Liver (tissue), 10 donors: ENCODE measurements around the gene SMIM24. TPM values are rescaled to one million over a fixed set of nuclear protein-coding genes. Genes with fewer than 3 reads are reported as not detected.

Source experiments
- DNase-seq: peaks from one replicate; pipeline ENCODE4 v3.0.0-alpha.2; 2017; ENCODE audit warnings: low spot score
- H3K27ac ChIP-seq, 2 donors: one replicate each; pipeline ENCODE4 v1.7.0; 2013; ENCODE audit warnings: inconsistent platforms in 2 of 2, low read length in 2 of 2, control low read depth in 1 of 2, low read depth in 1 of 2, mild to moderate bottlenecking in 1 of 2
- H3K27me3 ChIP-seq, 4 donors: one replicate each; pipeline versions ENCODE4 v1.6.1 to v1.7.0; 2013; ENCODE audit warnings: low read length in 3 of 4, inconsistent platforms in 1 of 4, mild to moderate bottlenecking in 1 of 4, moderate library complexity in 1 of 4; ENCODE audit not compliant: control insufficient read depth in 4 of 4, insufficient read depth in 4 of 4
- H3K36me3 ChIP-seq, 4 donors: one replicate each; pipeline versions ENCODE4 v1.6.1 to v1.7.0; 2013; ENCODE audit warnings: low read length in 3 of 4, mild to moderate bottlenecking in 3 of 4, low read depth in 1 of 4, moderate library complexity in 1 of 4; ENCODE audit not compliant: control insufficient read depth in 4 of 4, insufficient read depth in 3 of 4
- H3K4me1 ChIP-seq, 4 donors: one replicate each; pipeline versions ENCODE4 v1.6.1 to v1.7.0; 2013; ENCODE audit warnings: low read length in 3 of 4, mild to moderate bottlenecking in 3 of 4, moderate library complexity in 1 of 4; ENCODE audit not compliant: control insufficient read depth in 4 of 4, insufficient read depth in 4 of 4
- H3K4me3 ChIP-seq, 3 donors: one replicate each; pipeline versions ENCODE4 v1.6.1 to v1.7.0; 2013; ENCODE audit warnings: low read length in 3 of 3, control low read depth in 1 of 3, low read depth in 1 of 3, mild to moderate bottlenecking in 1 of 3
- H3K9ac ChIP-seq, 2 donors: one replicate each; pipeline ENCODE4 v1.7.0; 2013; ENCODE audit warnings: low read length in 2 of 2, mild to moderate bottlenecking in 2 of 2, moderate library complexity in 2 of 2, control low read depth in 1 of 2, low read depth in 1 of 2
- H3K9me3 ChIP-seq, 4 donors: one replicate each; pipeline versions ENCODE4 v1.6.1 to v1.7.0; 2013; ENCODE audit warnings: low read length in 3 of 4; ENCODE audit not compliant: control insufficient read depth in 4 of 4
- FOXA1 ChIP-seq: IDR thresholded peaks from 2 replicates; pipeline ENCODE4 v1.6.1; 2016; ENCODE audit warnings: antibody characterized with exemption
- HNF4G ChIP-seq: IDR thresholded peaks from 2 replicates; pipeline ENCODE4 v1.6.1; 2016; ENCODE audit warnings: antibody characterized with exemption
- JUND ChIP-seq, 2 donors: IDR thresholded peaks; 2 replicates each; pipeline ENCODE4 v1.6.1; 2016; ENCODE audit warnings: antibody characterized with exemption in 2 of 2
- NR2F2 ChIP-seq: IDR thresholded peaks from 2 replicates; pipeline ENCODE4 v1.6.1; 2016; ENCODE audit warnings: antibody characterized with exemption
- RAD21 ChIP-seq, 2 donors: IDR thresholded peaks; 2 replicates each; pipeline ENCODE4 v1.6.1; 2016; ENCODE audit warnings: antibody characterized with exemption in 2 of 2, mild to moderate bottlenecking in 2 of 2
- RXRA ChIP-seq, 2 donors: IDR thresholded peaks; 2 replicates each; pipeline ENCODE4 v1.6.1; 2017 to 2018; ENCODE audit warnings: antibody characterized with exemption in 2 of 2, mild to moderate bottlenecking in 1 of 2
- SP1 ChIP-seq: IDR thresholded peaks from 2 replicates; pipeline ENCODE4 v1.6.1; 2018; ENCODE audit warnings: antibody characterized with exemption, mild to moderate bottlenecking
- TAF1 ChIP-seq: conservative IDR thresholded peaks from 2 replicates; pipeline ENCODE4 v1.6.1; 2016; ENCODE audit warnings: antibody characterized with exemption, mild to moderate bottlenecking
- YY1 ChIP-seq: IDR thresholded peaks from 2 replicates; pipeline ENCODE4 v1.6.1; 2016; ENCODE audit warnings: antibody characterized with exemption, mild to moderate bottlenecking
- ZBTB33 ChIP-seq: IDR thresholded peaks from 2 replicates; pipeline ENCODE4 v1.6.1; 2016; ENCODE audit warnings: antibody characterized with exemption
- WGBS: extraction: QIAGEN DNeasy Blood & Tissue Kit; methylation state at CpG from one replicate; pipeline ENCODE4 v1.1.7; 2013; 5-methylcytosine and 5-hydroxymethylcytosine counted together
- polyA plus RNA-seq, 2 donors: library from polyadenylated mRNA; stranded (reverse) in 1 of 2; unstranded in 1 of 2; fragments of 200-250 nt in 1 of 2; fragments of >200 nt in 1 of 2; fragmentation: Nextera tagmentation in 1 of 2; extraction: Ambion mirVana in 1 of 2; gene quantifications; one replicate each; pipeline versions ENCODE4 v1.2.1 to v1.2.3, GENCODE V29; 2013 to 2015
- small RNA-seq: library from RNA; depleted of rRNA; stranded (forward); fragments of <200 nt; gene quantifications from one replicate; pipeline ENCODE3, GENCODE V24; 2014
- total RNA-seq, 2 donors: library from RNA; depleted of rRNA; stranded (reverse); fragments of >200 nt; gene quantifications; one replicate each; pipeline ENCODE4 v1.2.3, GENCODE V29; 2014
- TF ChIP-seq, protein P1 (sequence below): IDR thresholded peaks from 2 replicates; pipeline ENCODE4 v1.6.1; 2016; ENCODE audit warnings: antibody characterized with exemption
- donor health status: healthy.
- donor health status: healthy.
- donor health status: healthy.
- donor health status: healthy.
- donor health status: healthy.

Gene SMIM24
- total and polyA plus RNA-seq, 4 donors, result 0.17 to 13.7 (median 2.8) TPM

DNA sequence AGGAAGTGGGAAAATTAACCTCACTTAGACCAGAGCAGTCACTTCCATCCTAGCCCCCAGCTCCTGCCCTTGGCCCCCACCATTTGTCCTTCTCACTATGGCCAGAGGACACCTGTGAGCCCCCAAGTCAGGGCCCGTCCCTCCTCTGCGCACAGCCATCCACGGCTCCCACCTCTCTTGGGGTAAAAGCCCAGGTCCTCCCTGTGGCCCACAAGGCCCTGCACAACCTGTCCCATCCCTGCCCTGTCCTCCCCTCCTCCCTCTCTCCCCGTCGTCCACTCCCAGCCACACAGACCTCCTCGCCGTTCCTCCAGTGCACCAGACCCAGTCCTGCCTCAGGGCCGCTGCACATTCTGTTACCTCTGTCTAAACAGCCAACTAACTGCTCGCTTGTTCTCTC lies 53.9 kb downstream of the SMIM24 start:
- WGBS, result 94% methylated on average over 9 of the region's 9 CpGs
- DNase-seq, result no peak

More for the DNA sequence above, 53.9 kb downstream of the SMIM24 start:
- Histone ChIP-seq H3K9me3 (no peaks in the 10 kb centered on the region), H3K9ac (no peak overlapping the region), H3K36me3 (peaks cover 0 to 5% (median 2%) of the 10 kb centered on the region in 4 donors), H3K27me3 (no peaks in the 10 kb centered on the region), H3K4me3 (no peak overlapping the region), H3K4me1 (peaks cover 16 to 67% (median 29%) of the 10 kb centered on the region in 4 donors), H3K27ac (peak overlapping the region; percentile 28 to 57)
- TF ChIP-seq RAD21 (IDR thresholded peaks at IDR 0.05) (no peak), HNF4G (no peak), FOXA1 (no peak), RXRA (IDR thresholded peaks at IDR 0.05) (no peak), ZBTB33 (no peak), SP1 (no peak), YY1 (no peak), NR2F2 (no peak), JUND (IDR thresholded peaks at IDR 0.05) (no peak), TAF1 (no peak)
- TF ChIP-seq, protein P1, sequence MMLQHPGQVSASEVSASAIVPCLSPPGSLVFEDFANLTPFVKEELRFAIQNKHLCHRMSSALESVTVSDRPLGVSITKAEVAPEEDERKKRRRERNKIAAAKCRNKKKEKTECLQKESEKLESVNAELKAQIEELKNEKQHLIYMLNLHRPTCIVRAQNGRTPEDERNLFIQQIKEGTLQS, result no peak

Small RNA genes lying within 50 kb of the gene (small RNA-seq; reads per million reads assigned to genes)
- not detected for gene RF00212

Other genes with a start within 250 kb of the SMIM24 start
- gene NFIC, start 113.9 kb downstream of the SMIM24 start, total RNA-seq, result 100 to 1,000 TPM in 1 of 2 donors, 10 to 100 TPM in 1; 12.8 to 100 TPM
- gene NFIC, start 113.9 kb downstream of the SMIM24 start, polyA plus RNA-seq, result 10 to 100 TPM; 71.8 to 78.5 TPM
- gene SMIM44, start 2.9 kb upstream of the SMIM24 start, total RNA-seq, result not detected
- gene SMIM44, start 2.9 kb upstream of the SMIM24 start, polyA plus RNA-seq, result not detected
- gene DOHH, start 20.1 kb upstream of the SMIM24 start, total RNA-seq, result 10 to 100 TPM in 1 of 2 donors, 1 to 10 TPM in 1; 8.1 to 12.0 TPM
- 10 to 100 TPM in 1 of 2 donors, 1 to 10 TPM in 1; 1.4 to 10.2 TPM for gene DOHH, start 20.1 kb upstream of the SMIM24 start, polyA plus RNA-seq
- 10 to 100 TPM; 17.0 to 27.3 TPM for gene FZR1, start 25.8 kb upstream of the SMIM24 start, total RNA-seq
- gene FZR1, start 25.8 kb upstream of the SMIM24 start, polyA plus RNA-seq, result 10 to 100 TPM; 18.0 to 22.5 TPM
- gene TEKTIP1, start 58.6 kb upstream of the SMIM24 start, total RNA-seq, result under 1 TPM in 1 of 2 donors, not detected in 1; 0.17 TPM
- not detected for gene TEKTIP1, start 58.6 kb upstream of the SMIM24 start, polyA plus RNA-seq
- gene MFSD12, start 77.1 kb upstream of the SMIM24 start, total RNA-seq, result 10 to 100 TPM; 21.7 to 43.6 TPM
- 10 to 100 TPM in 1 of 2 donors, 1 to 10 TPM in 1; 9.4 to 27.5 TPM for gene MFSD12, start 77.1 kb upstream of the SMIM24 start, polyA plus RNA-seq
- gene HMG20B, start 92.4 kb upstream of the SMIM24 start, total RNA-seq, result 10 to 100 TPM; 28.6 to 35.1 TPM
- gene HMG20B, start 92.4 kb upstream of the SMIM24 start, polyA plus RNA-seq, result 10 to 100 TPM; 29.3 to 31.7 TPM
- gene GIPC3, start 105.0 kb upstream of the SMIM24 start, total RNA-seq, result under 1 TPM; 0.23 to 0.25 TPM
- under 1 TPM; 0.25 to 0.95 TPM for gene GIPC3, start 105.0 kb upstream of the SMIM24 start, polyA plus RNA-seq
- 1 to 10 TPM; 1.7 to 6.0 TPM for gene TBXA2R, start 126.3 kb upstream of the SMIM24 start, total RNA-seq
- gene TBXA2R, start 126.3 kb upstream of the SMIM24 start, polyA plus RNA-seq, result 1 to 10 TPM; 5.0 to 5.9 TPM
- 10 to 100 TPM; 12.7 to 13.2 TPM for gene CACTIN, start 146.3 kb upstream of the SMIM24 start, total RNA-seq
- gene CACTIN, start 146.3 kb upstream of the SMIM24 start, polyA plus RNA-seq, result 1 to 10 TPM; 1.9 to 7.4 TPM
- 1 to 10 TPM; 6.7 to 7.4 TPM for gene PIP5K1C, start 219.9 kb upstream of the SMIM24 start, total RNA-seq
- 1 to 10 TPM; 1.8 to 5.4 TPM for gene PIP5K1C, start 219.9 kb upstream of the SMIM24 start, polyA plus RNA-seq
- gene TJP3, start 227.9 kb upstream of the SMIM24 start, total RNA-seq, result 1 to 10 TPM; 6.0 to 6.1 TPM
- 1 to 10 TPM; 7.3 to 9.8 TPM for gene TJP3, start 227.9 kb upstream of the SMIM24 start, polyA plus RNA-seq